ENCODE measurements around the gene MRGPRX1. TPM values are rescaled to one million over a fixed set of nuclear protein-coding genes. Genes with fewer than 3 reads are reported as not detected.

MRGPRX1 gene
- not detected in 2 replicates for total RNA-seq

DNA sequence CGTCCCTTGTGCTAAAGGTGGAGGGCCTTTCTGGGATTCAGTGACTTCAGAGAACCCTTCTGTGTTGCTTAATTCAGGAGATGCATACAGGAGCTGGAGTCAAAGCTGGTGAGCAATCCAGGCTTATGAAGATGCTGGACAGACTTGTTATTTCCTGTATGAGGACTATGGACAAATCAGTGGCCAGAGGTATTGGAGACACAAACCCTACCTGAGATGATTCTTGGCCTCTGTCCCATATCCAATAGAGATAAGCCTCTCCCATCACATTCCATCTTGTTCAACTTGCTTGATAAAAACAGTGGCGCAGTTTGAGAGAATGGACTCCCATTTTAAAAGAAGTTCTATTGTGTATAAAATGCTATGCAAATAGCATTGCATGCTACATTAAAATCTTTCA lies at the start of gene MRGPRX1:
TSS of gene MRGPRX1 (minus strand) at position 101 of the 400 bp plus-strand sequence. CDS start 4,630 bp downstream, outside the sequence.
- no peaks in the 10 kb centered on the region for H3K79me2 ChIP-seq (ENCODE audit: insufficient read depth, low read length)
- no peak within 1 kb of the TSS for H3K27ac ChIP-seq (ENCODE audit: low read depth, low read length)
- no peak for TF ChIP-seq CTCF (IDR thresholded peaks at IDR 0.05; ENCODE audit: extremely low read depth, low read depth, low read length)
- no peak within 1 kb of the TSS for H2AFZ ChIP-seq (ENCODE audit: low read length)
- no peak within 1 kb of the TSS for H3K4me3 ChIP-seq (ENCODE audit: insufficient read depth, low read length)
- H3K4me2 ChIP-seq (ENCODE audit: insufficient read depth, low read length): no peak within 1 kb of the TSS
- H4K20me1 ChIP-seq (ENCODE audit: insufficient read depth, low read length): no peaks in the 10 kb centered on the region
- no peaks in the 10 kb centered on the region for H3K36me3 ChIP-seq (ENCODE audit: insufficient read depth, low read length)
- H3K9me3 ChIP-seq (ENCODE audit: low read depth, low read length): no peaks in the 10 kb centered on the region
- H3K27me3 ChIP-seq (ENCODE audit: insufficient read depth, low read length): no peaks in the 10 kb centered on the region
- no peak for DNase-seq (ENCODE audit: insufficient read length, low spot score, missing footprints)
- H3K4me1 ChIP-seq (ENCODE audit: insufficient read depth, low read length): no peaks in the 10 kb centered on the region

GRCh38 chr11:18987454-18988231 lies 48.4 kb upstream of the MRGPRX1 start:
- no peaks in the 10 kb centered on the region for H3K4me1 ChIP-seq (ENCODE audit: insufficient read depth, low read length)
- H4K20me1 ChIP-seq (ENCODE audit: insufficient read depth, low read length): no peaks in the 10 kb centered on the region
- H3K36me3 ChIP-seq (ENCODE audit: insufficient read depth, low read length): no peaks in the 10 kb centered on the region
- H3K4me2 ChIP-seq (ENCODE audit: insufficient read depth, low read length): no peak overlapping the region
- H3K27ac ChIP-seq (ENCODE audit: low read depth, low read length): no peak overlapping the region
- DNase-seq (ENCODE audit: insufficient read length, low spot score, missing footprints): peak; percentile 35
- no peak overlapping the region for H3K4me3 ChIP-seq (ENCODE audit: insufficient read depth, low read length)
- TF ChIP-seq CTCF (IDR thresholded peaks at IDR 0.05; ENCODE audit: extremely low read depth, low read depth, low read length): no peak
- no peaks in the 10 kb centered on the region for H3K79me2 ChIP-seq (ENCODE audit: insufficient read depth, low read length)
- H3K27me3 ChIP-seq (ENCODE audit: insufficient read depth, low read length): peaks cover 22% of the 10 kb centered on the region
- no peaks in the 10 kb centered on the region for H3K9me3 ChIP-seq (ENCODE audit: low read depth, low read length)
- no peak overlapping the region for H2AFZ ChIP-seq (ENCODE audit: low read length)

- Histone ChIP-seq H3K79me2 (ENCODE audit: insufficient read depth, low read length) (no peaks in the 10 kb centered on the region), H4K20me1 (ENCODE audit: insufficient read depth, low read length) (no peaks in the 10 kb centered on the region), H3K36me3 (ENCODE audit: insufficient read depth, low read length) (no peaks in the 10 kb centered on the region), H3K4me1 (ENCODE audit: insufficient read depth, low read length) (no peaks in the 10 kb centered on the region), H3K4me3 (ENCODE audit: insufficient read depth, low read length) (no peak overlapping the region), H3K4me2 (ENCODE audit: insufficient read depth, low read length) (no peak overlapping the region), H3K27ac (ENCODE audit: low read depth, low read length) (no peak overlapping the region), H3K9me3 (ENCODE audit: low read depth, low read length) (no peaks in the 10 kb centered on the region), H3K27me3 (ENCODE audit: insufficient read depth, low read length) (peaks cover 26% of the 10 kb centered on the region), H2AFZ (ENCODE audit: low read length) (no peak overlapping the region)
- no peak for TF ChIP-seq CTCF (IDR thresholded peaks at IDR 0.05; ENCODE audit: extremely low read depth, low read depth, low read length)
- DNase-seq (ENCODE audit: insufficient read length, low spot score, missing footprints): no peak
These were observed 47.5 kb upstream of the MRGPRX1 start for GRCh38 chr11:18986744-18987143.

GRCh38 chr11:18981897-18982296 lies 42.7 kb upstream of the MRGPRX1 start:
- Histone ChIP-seq H3K4me1 (ENCODE audit: insufficient read depth, low read length) (no peaks in the 10 kb centered on the region), H3K36me3 (ENCODE audit: insufficient read depth, low read length) (no peaks in the 10 kb centered on the region), H3K27me3 (ENCODE audit: insufficient read depth, low read length) (peaks cover 26% of the 10 kb centered on the region), H3K4me2 (ENCODE audit: insufficient read depth, low read length) (no peak overlapping the region), H3K27ac (ENCODE audit: low read depth, low read length) (no peak overlapping the region), H3K9me3 (ENCODE audit: low read depth, low read length) (no peaks in the 10 kb centered on the region), H3K79me2 (ENCODE audit: insufficient read depth, low read length) (no peaks in the 10 kb centered on the region), H2AFZ (ENCODE audit: low read length) (no peak overlapping the region), H4K20me1 (ENCODE audit: insufficient read depth, low read length) (no peaks in the 10 kb centered on the region), H3K4me3 (ENCODE audit: insufficient read depth, low read length) (no peak overlapping the region)
- no peak for DNase-seq (ENCODE audit: insufficient read length, low spot score, missing footprints)
- no peak for TF ChIP-seq CTCF (IDR thresholded peaks at IDR 0.05; ENCODE audit: extremely low read depth, low read depth, low read length)

Measured in osteoblast (primary cell).